Muscle layer of colon (tissue), 2 donors: ENCODE results near the gene TAAR6.
"Not testable (repeated sequence)": the region's sequence is repeated elsewhere in the genome, so short reads cannot be mapped to it uniquely, and the experiment has no call there.

Experiments
- H3K27ac ChIP-seq: one replicate; pipeline ENCODE4 v1.7.0; 2013; ENCODE audit warnings: low read depth, mild to moderate bottlenecking, low read length, moderate library complexity
- H3K27me3 ChIP-seq, 2 donors: one replicate each; pipeline ENCODE4 v1.7.0; 2013; ENCODE audit warnings: low read length in 2 of 2, mild to moderate bottlenecking in 2 of 2; ENCODE audit not compliant: insufficient read depth in 2 of 2, control insufficient read depth in 1 of 2
- H3K36me3 ChIP-seq: one replicate; pipeline ENCODE4 v1.7.0; 2013; ENCODE audit warnings: mild to moderate bottlenecking, low read length; ENCODE audit not compliant: insufficient read depth
- H3K4me1 ChIP-seq: one replicate; pipeline ENCODE4 v1.7.0; 2013; ENCODE audit warnings: mild to moderate bottlenecking, low read length; ENCODE audit not compliant: insufficient read depth
- H3K4me3 ChIP-seq, 2 donors: one replicate each; pipeline ENCODE4 v1.7.0; 2013; ENCODE audit warnings: low read length in 2 of 2, low read depth in 1 of 2, mild to moderate bottlenecking in 1 of 2, moderate library complexity in 1 of 2
- H3K9ac ChIP-seq: one replicate; pipeline ENCODE4 v1.7.0; 2013; ENCODE audit warnings: low read length
- H3K9me3 ChIP-seq: one replicate; pipeline ENCODE4 v1.7.0; 2013; ENCODE audit warnings: mild to moderate bottlenecking, low read length
- donor health status: abdominal sarcoma.
- donor health status: Adenocarcinoma of cecum.

Gene TAAR6

GRCh38 chr6:132590362-132590761, 20.2 kb downstream of the TAAR6 start:
- no peaks in the 10 kb centered on the region for H3K4me1 ChIP-seq
- H3K36me3 ChIP-seq: no peaks in the 10 kb centered on the region
- no peak overlapping the region for H3K4me3 ChIP-seq
- H3K27me3 ChIP-seq: no peaks in the 10 kb centered on the region
- no peak overlapping the region for H3K27ac ChIP-seq
- no peaks in the 10 kb centered on the region for H3K9me3 ChIP-seq
- H3K9ac ChIP-seq: no peak overlapping the region

- Histone ChIP-seq H3K9me3 (no peaks in the 10 kb centered on the region), H3K27me3 (no peaks in the 10 kb centered on the region), H3K9ac (no peak overlapping the region), H3K36me3 (no peaks in the 10 kb centered on the region), H3K27ac (no peak overlapping the region), H3K4me1 (no peaks in the 10 kb centered on the region), H3K4me3 (no peak overlapping the region)
Observed at GRCh38 chr6:132592855-132593254, 22.7 kb downstream of the TAAR6 start.

- Histone ChIP-seq H3K27me3 (no peaks in the 10 kb centered on the region), H3K4me3 (no peak overlapping the region), H3K36me3 (no peaks in the 10 kb centered on the region), H3K27ac (no peak overlapping the region), H3K9ac (no peak overlapping the region), H3K4me1 (no peaks in the 10 kb centered on the region), H3K9me3 (no peaks in the 10 kb centered on the region)
Observed at GRCh38 chr6:132596201-132596600, 26.1 kb downstream of the TAAR6 start.

- no peaks in the 10 kb centered on the region for H3K36me3 ChIP-seq
- H3K27ac ChIP-seq: no peak overlapping the region
- H3K9me3 ChIP-seq: no peaks in the 10 kb centered on the region
- no peak overlapping the region for H3K9ac ChIP-seq
- H3K4me1 ChIP-seq: no peaks in the 10 kb centered on the region
- no peak overlapping the region for H3K4me3 ChIP-seq
- no peaks in the 10 kb centered on the region for H3K27me3 ChIP-seq
Observed at GRCh38 chr6:132598473-132598872, 28.4 kb downstream of the TAAR6 start.

DNA sequence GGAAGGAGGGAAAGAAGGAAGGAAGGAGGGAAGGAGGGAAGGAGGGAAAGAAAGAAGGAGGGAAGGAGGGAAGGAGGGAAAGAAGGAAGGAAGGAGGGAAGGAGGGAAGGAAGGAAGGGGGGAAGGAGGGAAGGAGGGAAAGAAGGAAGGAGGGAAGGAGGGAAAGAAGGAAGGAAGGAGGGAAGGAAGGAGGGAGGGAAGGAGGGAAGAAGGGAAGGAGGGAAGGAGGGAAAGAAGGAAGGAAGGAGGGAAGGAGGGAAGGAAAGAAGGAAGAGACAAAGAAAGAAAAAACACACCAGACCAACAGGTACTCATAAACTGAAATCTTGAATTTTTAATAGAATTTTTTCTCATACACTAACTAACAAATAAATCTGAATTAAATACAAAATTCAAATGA, 30.8 kb downstream of the TAAR6 start:
- H3K4me1 ChIP-seq, H3K9ac ChIP-seq, H3K27me3 ChIP-seq, H3K9me3 ChIP-seq, H3K27ac ChIP-seq, H3K4me3 ChIP-seq, H3K36me3 ChIP-seq: not testable (repeated sequence)

- no peaks in the 10 kb centered on the region for H3K36me3 ChIP-seq
- no peaks in the 10 kb centered on the region for H3K27me3 ChIP-seq
- H3K4me3 ChIP-seq: no peak overlapping the region
- H3K27ac ChIP-seq: no peak overlapping the region
- H3K4me1 ChIP-seq: no peaks in the 10 kb centered on the region
- H3K9me3 ChIP-seq: no peaks in the 10 kb centered on the region
- H3K9ac ChIP-seq: no peak overlapping the region
Observed at GRCh38 chr6:132604635-132605152, 34.6 kb downstream of the TAAR6 start.

GRCh38 chr6:132607544-132608233, 37.6 kb downstream of the TAAR6 start:
- H3K4me3 ChIP-seq: no peak overlapping the region
- no peaks in the 10 kb centered on the region for H3K36me3 ChIP-seq
- no peak overlapping the region for H3K27ac ChIP-seq
- no peak overlapping the region for H3K9ac ChIP-seq
- H3K4me1 ChIP-seq: no peaks in the 10 kb centered on the region
- no peaks in the 10 kb centered on the region for H3K9me3 ChIP-seq
- H3K27me3 ChIP-seq: no peaks in the 10 kb centered on the region

- no peak overlapping the region for H3K4me3 ChIP-seq
- H3K4me1 ChIP-seq: no peaks in the 10 kb centered on the region
- H3K27me3 ChIP-seq: no peaks in the 10 kb centered on the region
- no peaks in the 10 kb centered on the region for H3K9me3 ChIP-seq
- no peak overlapping the region for H3K9ac ChIP-seq
- H3K27ac ChIP-seq: no peak overlapping the region
- no peaks in the 10 kb centered on the region for H3K36me3 ChIP-seq
Observed at GRCh38 chr6:132611616-132612015, 41.5 kb downstream of the TAAR6 start.

- Histone ChIP-seq H3K9me3 (no peaks in the 10 kb centered on the region), H3K4me1 (no peaks in the 10 kb centered on the region), H3K27ac (no peak overlapping the region), H3K27me3 (no peaks in the 10 kb centered on the region), H3K4me3 (no peak overlapping the region), H3K36me3 (no peaks in the 10 kb centered on the region), H3K9ac (no peak overlapping the region)
Observed at GRCh38 chr6:132612449-132613108, 42.5 kb downstream of the TAAR6 start.

DNA sequence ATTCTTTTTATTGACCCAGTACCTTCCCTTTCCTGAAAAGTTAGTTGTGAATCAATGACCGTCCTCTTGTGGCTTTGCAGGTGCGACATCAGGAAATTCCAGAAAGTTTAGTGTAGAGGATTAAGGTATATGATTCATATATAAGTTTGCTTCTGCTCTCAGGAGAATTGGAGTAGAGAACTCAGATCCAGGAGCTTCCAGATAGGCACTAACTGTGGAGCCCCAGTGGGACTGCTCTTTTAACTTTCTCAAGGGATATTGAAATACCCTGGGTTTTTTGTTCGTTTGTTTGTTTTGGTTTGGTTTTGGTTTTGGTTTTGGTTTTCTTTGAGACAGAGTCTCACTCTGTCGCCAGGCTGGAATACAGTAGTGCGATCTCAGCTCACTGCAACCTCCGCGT, 44.4 kb downstream of the TAAR6 start:
- Histone ChIP-seq H3K4me3 (no peak overlapping the region), H3K9ac (no peak overlapping the region), H3K27ac (no peak overlapping the region), H3K4me1 (no peaks in the 10 kb centered on the region), H3K9me3 (no peaks in the 10 kb centered on the region), H3K27me3 (no peaks in the 10 kb centered on the region), H3K36me3 (no peaks in the 10 kb centered on the region)

- no peaks in the 10 kb centered on the region for H3K36me3 ChIP-seq
Observed at GRCh38 chr6:132616677-132617076, 46.6 kb downstream of the TAAR6 start.

More at GRCh38 chr6:132616677-132617076, 46.6 kb downstream of the TAAR6 start:
- Histone ChIP-seq H3K9me3 (no peaks in the 10 kb centered on the region), H3K4me3 (no peak overlapping the region), H3K27ac (no peak overlapping the region), H3K4me1 (no peaks in the 10 kb centered on the region), H3K9ac (no peak overlapping the region), H3K27me3 (no peaks in the 10 kb centered on the region)
